ENCODE results near the gene KRABD2.

Gene KRABD2

GRCh38 chr17:8368193-8368592, 8.3 kb downstream of the KRABD2 start:
- no peak overlapping the region for H3K4me3 ChIP-seq (ENCODE audit: low read depth in 1 of 2, low read length in 1 of 2)
- H3K4me1 ChIP-seq (ENCODE audit: control insufficient read depth in 1 of 2, insufficient read depth in 1 of 2, low read depth in 1 of 2, low read length in 1 of 2): peaks cover 10 to 11% of the 10 kb centered on the region in 2 experiments
- no peaks in the 10 kb centered on the region for H3K9me3 ChIP-seq
- TF ChIP-seq CTCF (IDR thresholded peaks at IDR 0.05): no peak
- peaks cover 15% of the 10 kb centered on the region for H3K36me3 ChIP-seq
- H3K27me3 ChIP-seq: no peaks in the 10 kb centered on the region
- H3K27ac ChIP-seq: no peak overlapping the region

GRCh38 chr17:8366231-8366630, 10.3 kb downstream of the KRABD2 start:
- H3K27ac ChIP-seq: no peak overlapping the region
- no peak overlapping the region for H3K4me3 ChIP-seq (ENCODE audit: low read depth in 1 of 2, low read length in 1 of 2)
- TF ChIP-seq CTCF (IDR thresholded peaks at IDR 0.05): no peak
- H3K4me1 ChIP-seq (ENCODE audit: control insufficient read depth in 1 of 2, insufficient read depth in 1 of 2, low read depth in 1 of 2, low read length in 1 of 2): peaks cover 10 to 11% of the 10 kb centered on the region in 2 experiments
- peaks cover 11% of the 10 kb centered on the region for H3K36me3 ChIP-seq
- no peaks in the 10 kb centered on the region for H3K27me3 ChIP-seq
- no peaks in the 10 kb centered on the region for H3K9me3 ChIP-seq

GRCh38 chr17:8365143-8365542, 11.4 kb downstream of the KRABD2 start:
- no peak for TF ChIP-seq CTCF (IDR thresholded peaks at IDR 0.05)
- peaks cover 7% of the 10 kb centered on the region in 2 experiments for H3K4me1 ChIP-seq (ENCODE audit: control insufficient read depth in 1 of 2, insufficient read depth in 1 of 2, low read depth in 1 of 2, low read length in 1 of 2)
- H3K4me3 ChIP-seq (ENCODE audit: low read depth in 1 of 2, low read length in 1 of 2): no peak overlapping the region
- no peaks in the 10 kb centered on the region for H3K27me3 ChIP-seq
- H3K27ac ChIP-seq: no peak overlapping the region
- peaks cover 9% of the 10 kb centered on the region for H3K36me3 ChIP-seq
- H3K9me3 ChIP-seq: no peaks in the 10 kb centered on the region

- H3K27me3 ChIP-seq: no peaks in the 10 kb centered on the region
- no peak overlapping the region for H3K27ac ChIP-seq
- no peaks in the 10 kb centered on the region for H3K4me1 ChIP-seq (ENCODE audit: control insufficient read depth in 1 of 2, insufficient read depth in 1 of 2, low read depth in 1 of 2, low read length in 1 of 2)
- no peak for TF ChIP-seq CTCF (IDR thresholded peaks at IDR 0.05)
- peaks cover 3% of the 10 kb centered on the region for H3K36me3 ChIP-seq
- H3K4me3 ChIP-seq (ENCODE audit: low read depth in 1 of 2, low read length in 1 of 2): no peak overlapping the region
- no peaks in the 10 kb centered on the region for H3K9me3 ChIP-seq
These were observed 13.7 kb downstream of the KRABD2 start for GRCh38 chr17:8362651-8363332.

GRCh38 chr17:8360751-8361150, 15.8 kb downstream of the KRABD2 start:
- H3K27ac ChIP-seq: no peak overlapping the region
- H3K4me3 ChIP-seq (ENCODE audit: low read depth in 1 of 2, low read length in 1 of 2): no peak overlapping the region
- TF ChIP-seq CTCF (IDR thresholded peaks at IDR 0.05): no peak

More at GRCh38 chr17:8360751-8361150, 15.8 kb downstream of the KRABD2 start:
- H3K4me1 ChIP-seq (ENCODE audit: control insufficient read depth in 1 of 2, insufficient read depth in 1 of 2, low read depth in 1 of 2, low read length in 1 of 2): no peaks in the 10 kb centered on the region
- H3K27me3 ChIP-seq: no peaks in the 10 kb centered on the region
- H3K36me3 ChIP-seq: peaks cover 3% of the 10 kb centered on the region
- no peaks in the 10 kb centered on the region for H3K9me3 ChIP-seq
